HG02870 (cell line): ENCODE results near the gene PRF1.
"Not testable (repeated sequence)": the region's sequence is repeated elsewhere in the genome, so short reads cannot be mapped to it uniquely, and the experiment has no call there.

Experiments used
- ATAC-seq: cut with Tn5 transposase; IDR thresholded peaks from one replicate; pipeline ENCODE4 v1.9.1; 2021; ENCODE audit warnings: mild to moderate bottlenecking, moderate library complexity; ENCODE audit not compliant: unreplicated experiment

Gene PRF1

GRCh38 chr10:70602665-70603448, at the start of gene PRF1:
PRF1 (minus strand) TSS chr10:70602741; CDS start chr10:70600902, 1,839 bp downstream.
- no peak for ATAC-seq

- no peak for ATAC-seq
Measured at GRCh38 chr10:70651661-70652060, 49.1 kb upstream of the PRF1 start.

- no peak for ATAC-seq
Measured at GRCh38 chr10:70650718-70651117, 48.2 kb upstream of the PRF1 start.

- no peak for ATAC-seq
Measured at GRCh38 chr10:70650104-70650503, 47.6 kb upstream of the PRF1 start.

GRCh38 chr10:70649526-70649925, 47.0 kb upstream of the PRF1 start:
- no peak for ATAC-seq

GRCh38 chr10:70648427-70648826, 45.9 kb upstream of the PRF1 start:
- no peak for ATAC-seq

GRCh38 chr10:70647086-70647485, 44.5 kb upstream of the PRF1 start:
- no peak for ATAC-seq

DNA sequence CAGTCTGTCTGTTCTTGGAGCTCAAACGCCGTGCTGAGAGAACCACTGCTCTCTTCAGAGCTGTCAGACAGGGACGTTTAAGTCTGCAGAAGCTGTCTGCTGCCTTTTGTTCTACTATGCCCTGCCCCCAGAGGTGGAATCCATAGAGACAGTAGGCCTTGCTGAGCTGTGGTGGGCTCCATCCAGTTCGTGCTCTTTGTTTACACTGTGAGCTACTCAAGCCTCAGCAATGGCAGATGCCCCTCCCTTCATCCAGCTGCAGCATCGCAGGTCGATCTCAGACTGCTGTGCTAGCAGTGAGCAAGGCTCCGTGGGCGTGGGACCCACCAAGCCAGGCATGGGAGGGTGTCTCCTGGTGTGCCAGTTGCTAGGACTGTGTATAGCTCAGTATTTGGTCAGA, 42.4 kb upstream of the PRF1 start:
- ATAC-seq = not testable (repeated sequence)

- not testable (repeated sequence) for ATAC-seq
Measured at GRCh38 chr10:70643272-70643671, 40.7 kb upstream of the PRF1 start.

DNA sequence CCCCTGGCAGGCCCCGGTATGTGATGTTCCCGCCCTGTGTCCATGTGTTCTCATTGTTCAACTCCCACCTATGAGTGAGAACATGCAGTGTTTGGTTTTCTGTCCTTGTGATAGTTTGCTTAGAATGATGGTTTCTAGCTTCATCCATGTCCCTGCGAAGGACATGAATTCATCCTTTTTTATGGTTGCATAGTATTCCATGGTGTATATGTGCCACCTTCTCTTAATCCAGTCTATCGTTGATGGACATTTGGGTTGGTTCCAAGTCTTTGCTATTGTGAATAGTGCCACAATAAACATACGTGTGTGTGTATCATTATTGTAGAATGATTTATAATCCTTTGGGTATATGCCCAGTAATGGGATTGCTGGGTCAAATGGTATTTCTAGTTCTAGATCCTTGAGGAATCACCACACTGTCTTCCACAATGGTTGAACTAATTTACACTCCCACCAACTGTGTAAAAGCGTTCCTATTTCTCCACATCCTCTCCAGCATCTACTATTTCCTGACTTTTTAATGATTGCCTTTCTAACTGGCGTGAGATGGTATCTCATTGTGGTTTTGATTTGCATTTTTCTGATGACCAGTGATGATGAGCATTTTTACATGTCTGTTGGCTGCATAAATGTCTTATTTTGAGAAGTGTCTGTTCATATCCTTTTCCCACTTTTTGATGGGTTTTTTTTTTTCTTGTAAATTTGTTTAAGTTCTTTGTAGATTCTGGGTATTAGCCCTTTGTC, 37.3 kb upstream of the PRF1 start:
- ATAC-seq = not testable (repeated sequence)

DNA sequence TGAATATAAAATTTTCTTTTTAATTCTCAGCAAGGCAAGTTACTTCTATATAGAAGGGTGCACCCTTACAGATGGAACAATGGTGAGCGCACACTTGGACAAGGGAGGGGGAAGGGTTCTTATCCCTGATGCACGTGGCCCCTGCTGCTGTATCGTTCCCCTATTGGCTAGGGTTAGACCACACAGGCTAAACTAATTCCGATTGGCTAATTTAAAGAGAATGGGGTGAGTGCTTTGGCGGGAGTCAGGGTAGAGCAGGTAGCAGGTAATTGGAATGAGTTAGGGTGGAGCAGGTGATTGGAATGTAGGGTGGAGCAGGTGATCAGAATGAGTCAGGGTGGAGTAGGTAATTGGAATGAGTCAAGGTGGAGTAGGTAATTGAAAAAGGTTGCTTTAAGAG, 32.0 kb upstream of the PRF1 start:
- not testable (repeated sequence) for ATAC-seq

DNA sequence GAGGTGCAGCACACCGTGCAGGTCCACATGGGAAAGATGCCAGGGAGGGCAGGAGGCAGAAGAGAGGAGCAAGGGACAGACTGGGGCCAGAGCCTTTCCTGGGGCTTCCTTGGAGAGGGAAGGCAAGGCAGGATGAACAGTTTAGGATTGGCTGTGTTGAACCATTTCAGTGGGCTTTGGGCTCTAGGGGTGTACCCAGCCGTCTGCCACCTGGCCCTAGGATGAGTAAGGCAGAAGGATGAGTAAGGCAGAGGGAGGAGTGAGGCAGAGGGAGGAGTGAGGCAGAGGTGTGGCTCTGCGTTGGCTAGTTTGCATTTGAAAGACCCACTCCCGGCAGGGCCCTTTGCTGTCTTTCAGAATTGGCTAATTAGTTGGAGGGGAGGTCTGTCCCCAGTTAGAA, 31.5 kb upstream of the PRF1 start:
- ATAC-seq = no peak

- ATAC-seq = not testable (repeated sequence)
Measured at GRCh38 chr10:70631735-70632134, 29.2 kb upstream of the PRF1 start.

- ATAC-seq = no peak
Measured at GRCh38 chr10:70629338-70629737, 26.8 kb upstream of the PRF1 start.

DNA sequence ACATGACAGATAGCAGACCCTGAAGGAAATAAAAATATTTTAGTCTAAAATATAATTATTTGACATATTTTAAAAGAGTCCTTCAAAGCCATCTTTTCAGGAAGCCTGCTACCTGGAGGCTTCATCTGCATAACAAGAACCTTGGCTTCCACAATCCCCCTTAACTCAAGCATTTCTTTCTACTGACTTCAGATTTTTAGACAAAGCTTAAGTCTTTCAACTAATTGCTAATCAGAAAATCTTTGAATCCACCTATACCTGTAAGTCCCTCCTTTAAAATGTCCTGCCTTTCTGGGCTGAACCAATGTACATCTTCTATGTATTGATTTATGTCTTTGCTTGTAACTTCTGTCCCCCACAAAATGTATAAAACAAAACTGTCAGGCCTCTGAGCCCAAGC, 23.5 kb upstream of the PRF1 start:
- ATAC-seq = no peak

GRCh38 chr10:70622981-70623844, 20.7 kb upstream of the PRF1 start:
- no peak for ATAC-seq

DNA sequence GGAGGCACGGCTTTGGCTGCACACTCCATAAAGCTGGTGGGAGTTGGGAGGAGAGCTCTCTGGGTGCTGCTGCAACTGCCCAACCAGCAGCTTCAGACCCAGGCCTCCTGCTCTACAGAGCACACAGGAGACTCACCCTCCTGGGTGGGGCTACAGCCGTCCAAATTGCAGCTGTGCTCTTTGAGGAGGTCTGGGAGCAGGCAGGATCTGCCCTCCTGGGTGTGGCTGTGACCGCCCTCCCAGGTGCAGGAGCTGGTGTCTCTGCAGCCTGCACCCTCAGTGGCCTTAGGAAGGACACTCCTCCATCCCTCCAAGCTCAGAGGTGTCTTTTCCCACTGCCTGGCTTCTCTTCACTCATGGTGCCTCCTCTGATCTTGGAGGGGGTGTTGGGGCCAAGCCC, 20.0 kb upstream of the PRF1 start:
- no peak for ATAC-seq

GRCh38 chr10:70621503-70622078, 19.1 kb upstream of the PRF1 start:
- ATAC-seq = no peak

GRCh38 chr10:70620020-70620289, 17.4 kb upstream of the PRF1 start:
- no peak for ATAC-seq

- no peak for ATAC-seq
Measured at GRCh38 chr10:70619271-70620019, 16.9 kb upstream of the PRF1 start.

DNA sequence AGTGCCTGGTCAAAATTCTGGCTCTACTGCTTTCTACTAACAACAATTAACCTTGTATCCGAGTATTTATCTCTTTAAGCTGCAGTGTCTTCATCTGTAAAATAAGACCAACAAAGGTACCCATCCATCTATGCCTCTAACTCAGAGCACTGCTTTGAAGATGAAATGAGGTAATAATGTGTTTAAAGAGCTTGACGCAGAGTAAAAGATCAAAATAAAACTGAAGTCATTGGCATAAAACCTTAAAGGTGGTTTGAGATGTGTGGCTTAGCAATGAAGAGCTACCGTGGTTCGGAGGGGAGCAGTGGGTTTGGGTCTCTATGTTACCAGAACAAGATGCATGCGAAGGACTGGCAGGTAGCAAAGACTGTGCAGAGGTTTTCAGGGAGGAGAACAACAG, 16.1 kb upstream of the PRF1 start:
- no peak for ATAC-seq
